HG02798 (cell line): ENCODE measurements around the gene MDFI.

Experiments
- ATAC-seq: cut with Tn5 transposase; IDR thresholded peaks from one replicate; pipeline ENCODE4 v1.9.1; 2021; ENCODE audit warnings: mild to moderate bottlenecking; ENCODE audit not compliant: unreplicated experiment, poor library complexity

MDFI gene

DNA sequence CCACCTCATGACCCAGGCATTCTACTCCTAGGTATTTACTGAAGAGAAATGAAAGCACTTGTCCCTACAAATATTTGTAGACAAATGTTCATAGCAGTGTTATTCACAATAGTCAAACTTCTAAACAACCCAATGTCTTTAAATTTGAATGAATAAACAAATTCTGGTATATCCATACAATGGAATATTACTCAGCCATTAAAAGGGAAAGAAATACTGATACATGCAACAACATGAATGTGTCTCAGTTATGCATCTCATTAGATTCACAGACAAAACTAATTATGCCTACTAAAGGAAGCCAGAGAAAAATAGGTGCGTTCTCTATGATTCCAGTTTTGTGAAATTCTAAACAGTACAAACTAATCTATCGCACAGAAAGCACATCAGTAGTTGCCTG lies 30.7 kb downstream of the MDFI start:
- ATAC-seq: no peak

DNA sequence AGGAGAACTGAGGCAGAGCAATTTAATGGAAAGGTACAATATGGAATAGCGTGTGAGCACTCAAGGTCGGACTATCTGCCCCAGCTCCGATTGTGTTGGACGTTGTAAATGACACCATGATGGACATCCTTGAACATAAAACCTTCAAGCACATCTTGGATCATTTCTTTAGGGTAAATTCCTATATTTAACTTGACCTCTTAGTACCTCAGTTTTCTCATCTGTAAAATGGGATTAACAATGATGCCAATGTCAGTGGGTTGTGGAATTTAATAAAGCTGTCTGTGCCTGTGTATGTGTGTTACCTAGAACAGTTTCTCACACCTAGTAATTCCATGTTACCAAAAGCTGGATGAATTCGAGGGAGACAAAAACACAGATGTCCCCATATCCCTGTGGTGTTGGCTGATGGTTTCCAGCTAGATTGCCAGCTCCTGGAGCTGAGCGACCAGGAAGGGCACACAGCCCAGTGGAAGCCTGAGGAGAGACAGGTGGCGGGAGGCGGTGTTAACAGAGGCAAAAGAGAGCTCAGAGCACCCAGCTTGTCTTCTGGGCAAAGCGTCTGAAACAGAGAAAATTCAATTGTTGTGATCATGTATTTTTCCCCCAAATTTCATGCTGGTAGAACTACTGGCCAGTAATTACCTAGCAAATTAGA lies 32.6 kb downstream of the MDFI start:
- no peak for ATAC-seq

DNA sequence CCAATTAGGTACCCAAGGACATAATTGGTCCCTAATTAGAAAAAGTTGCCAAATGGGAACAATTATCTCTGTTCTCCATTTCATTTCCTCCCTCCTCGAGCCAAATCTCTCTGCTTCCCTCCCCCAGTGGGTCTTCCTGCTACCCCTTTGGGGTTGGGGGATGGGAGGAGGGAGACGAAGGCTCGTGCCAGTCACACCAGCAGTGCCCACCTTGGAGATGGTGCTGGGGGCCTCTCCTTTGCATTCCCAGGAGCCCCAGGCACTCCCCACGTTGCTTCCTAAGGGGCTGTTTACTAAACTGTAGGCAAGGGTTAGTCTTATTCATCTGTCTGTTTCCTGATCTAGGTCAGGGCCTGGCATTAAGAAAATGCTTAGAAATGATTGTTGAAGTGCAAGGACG lies 33.1 kb downstream of the MDFI start:
- no peak for ATAC-seq

DNA sequence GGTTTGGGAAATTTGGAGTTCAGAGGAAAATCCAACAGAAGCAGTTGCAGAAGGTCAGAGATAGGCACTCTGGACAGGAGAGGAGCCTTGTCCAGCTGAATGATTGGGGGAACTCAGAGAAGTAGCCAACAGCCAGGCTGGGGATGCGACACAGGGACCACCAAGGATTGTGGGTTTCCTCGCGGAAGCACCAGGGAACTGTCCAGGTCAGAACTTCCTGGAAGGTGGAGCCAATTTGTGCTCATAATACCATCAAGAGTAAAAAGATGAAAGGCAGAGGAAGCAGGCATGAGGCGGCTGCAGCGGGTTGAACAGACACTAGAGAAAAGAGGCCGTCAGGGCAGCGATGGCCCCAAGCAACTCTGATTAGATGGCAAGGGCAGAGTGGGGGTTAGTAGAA lies 33.7 kb downstream of the MDFI start:
- ATAC-seq: no peak

DNA sequence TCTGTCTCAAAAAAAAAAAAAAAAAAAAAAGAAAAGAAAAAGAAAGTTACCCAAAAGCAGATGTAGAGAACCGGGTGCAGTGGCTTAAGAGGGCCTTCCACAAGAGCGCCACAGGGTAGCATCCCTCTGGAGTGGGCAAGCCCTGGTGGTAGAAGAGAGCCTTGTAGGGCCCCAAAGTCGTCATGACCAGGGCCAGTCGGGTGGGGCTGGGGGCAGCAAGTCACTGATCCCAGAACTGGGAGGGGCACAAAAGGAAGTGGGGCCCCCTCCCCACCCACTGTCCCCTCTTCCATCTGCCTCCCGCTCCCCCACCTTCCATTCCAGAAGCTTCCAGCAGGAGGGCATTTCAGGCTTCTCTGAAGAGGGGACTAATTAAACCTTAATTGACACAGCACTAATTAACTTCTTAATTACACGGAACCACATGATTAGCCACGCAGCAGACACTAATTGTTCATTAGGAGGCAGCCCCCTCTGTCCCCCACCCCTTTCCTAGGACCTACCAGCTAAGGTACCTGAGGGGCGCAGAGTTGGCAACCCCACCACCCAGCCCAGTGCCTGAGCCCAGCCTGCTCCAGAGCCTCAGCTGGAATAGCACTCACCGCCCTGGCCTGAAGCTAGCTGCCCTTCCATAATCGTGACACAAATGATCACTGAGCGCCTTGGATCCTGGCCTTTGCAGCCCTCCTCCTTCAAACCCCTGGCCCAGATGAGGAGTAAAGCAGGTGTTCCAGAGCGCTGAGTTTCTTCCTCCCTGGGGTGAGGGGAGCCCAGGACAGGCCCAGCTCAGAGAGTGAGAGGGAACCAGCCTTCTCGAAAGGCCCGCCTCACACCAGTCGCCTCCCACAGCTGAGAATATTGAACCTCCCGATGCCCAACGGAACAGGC lies 34.8 kb downstream of the MDFI start:
- ATAC-seq: no peak

DNA sequence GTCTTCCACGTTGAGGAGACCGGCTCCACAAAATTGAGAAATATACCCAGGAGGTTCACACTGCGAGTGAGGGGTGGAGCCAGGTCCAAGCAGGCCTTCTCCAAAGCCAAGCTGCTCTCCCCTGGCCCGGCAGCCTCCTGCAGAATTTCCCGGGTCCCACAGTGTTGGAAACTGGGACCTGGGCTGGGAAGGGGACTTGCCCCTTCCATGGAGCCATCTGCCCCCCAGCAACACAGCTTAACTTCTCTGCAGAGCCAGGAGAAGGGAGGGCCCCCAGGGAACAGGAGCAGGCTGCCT lies 35.4 kb downstream of the MDFI start:
- no peak for ATAC-seq

DNA sequence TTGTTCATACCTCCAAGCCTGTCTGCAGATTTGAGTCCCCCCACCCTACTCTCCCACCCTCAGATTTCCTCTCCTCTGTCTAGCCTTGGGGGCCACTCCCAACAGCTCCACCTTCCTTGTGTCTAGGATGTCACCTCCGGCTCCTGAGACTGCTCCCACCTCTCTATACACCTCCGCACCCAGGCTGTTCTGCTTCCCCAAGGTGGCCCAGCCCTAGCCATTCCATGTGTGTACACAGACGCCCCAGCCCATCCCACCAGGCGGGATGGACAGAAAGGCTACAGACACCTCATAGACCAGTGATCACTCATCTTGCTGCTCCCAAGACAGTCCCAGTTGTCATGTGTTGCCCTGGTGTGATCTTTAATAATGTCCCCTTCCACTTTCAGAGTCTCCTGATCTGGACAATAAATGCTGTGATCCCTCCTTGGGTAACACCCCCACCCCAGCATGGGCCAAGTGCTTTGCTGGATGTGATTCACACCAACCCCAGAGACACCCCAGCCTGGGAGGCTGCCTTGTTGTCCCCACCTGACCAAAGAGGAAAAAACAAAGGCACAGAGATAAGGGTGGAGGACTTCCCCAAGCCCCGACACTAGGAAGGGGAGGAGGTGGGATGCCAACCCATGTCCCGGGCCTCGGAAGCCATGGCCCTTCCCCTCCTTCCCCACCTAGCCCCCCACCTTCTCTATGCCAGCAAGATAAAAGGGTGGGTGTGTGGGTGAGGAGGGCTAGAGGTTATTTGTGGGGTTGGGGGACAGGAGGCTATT lies 36.1 kb downstream of the MDFI start:
- no peak for ATAC-seq

DNA sequence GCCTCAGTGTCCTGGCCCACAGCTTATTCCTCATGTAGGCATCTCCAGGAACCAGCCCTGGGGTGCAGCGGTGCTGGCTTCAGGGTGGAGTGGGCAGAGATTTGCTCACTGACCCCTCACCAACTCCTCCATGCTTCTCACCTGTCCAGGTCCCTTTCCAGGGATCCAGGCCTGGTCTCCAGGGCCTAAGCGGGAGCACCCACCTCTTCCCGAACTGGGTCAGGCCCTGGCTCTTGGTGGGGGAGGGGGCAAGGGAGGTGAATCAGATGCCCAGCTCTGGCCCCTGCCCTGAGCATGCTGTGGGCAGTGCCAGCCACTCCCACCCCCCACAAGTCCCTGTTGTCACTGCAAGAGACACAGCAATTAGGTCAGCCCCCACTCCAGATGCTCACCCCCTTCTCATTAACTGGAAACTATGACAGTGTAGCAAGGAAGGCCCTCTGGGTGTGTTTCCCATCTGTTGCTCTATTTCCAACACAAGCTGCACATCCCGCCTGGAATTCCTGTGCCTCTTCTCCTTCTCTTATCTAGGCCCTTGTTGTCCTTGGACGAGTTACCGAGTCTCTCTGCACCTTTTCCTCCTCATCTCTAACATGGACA lies 37.0 kb downstream of the MDFI start:
- no peak for ATAC-seq

DNA sequence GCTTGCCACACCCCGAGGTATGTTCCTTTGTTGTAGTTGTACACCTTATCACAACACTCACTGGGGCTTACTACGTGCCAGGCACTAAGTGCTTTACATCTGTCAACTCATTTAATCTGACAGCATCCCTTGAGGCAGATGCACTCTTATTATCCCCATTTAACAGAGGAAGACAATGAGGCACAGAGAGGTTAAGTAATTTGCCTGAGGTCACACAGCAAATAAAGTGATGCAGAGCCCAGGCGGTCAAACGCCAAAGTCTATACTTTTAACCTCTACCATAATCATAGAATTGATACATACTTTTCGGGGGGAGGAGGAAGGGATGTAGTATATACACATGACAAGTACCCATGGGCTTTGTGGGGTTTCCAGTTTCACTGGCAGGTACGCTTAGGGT lies 37.7 kb downstream of the MDFI start:
- ATAC-seq: no peak

DNA sequence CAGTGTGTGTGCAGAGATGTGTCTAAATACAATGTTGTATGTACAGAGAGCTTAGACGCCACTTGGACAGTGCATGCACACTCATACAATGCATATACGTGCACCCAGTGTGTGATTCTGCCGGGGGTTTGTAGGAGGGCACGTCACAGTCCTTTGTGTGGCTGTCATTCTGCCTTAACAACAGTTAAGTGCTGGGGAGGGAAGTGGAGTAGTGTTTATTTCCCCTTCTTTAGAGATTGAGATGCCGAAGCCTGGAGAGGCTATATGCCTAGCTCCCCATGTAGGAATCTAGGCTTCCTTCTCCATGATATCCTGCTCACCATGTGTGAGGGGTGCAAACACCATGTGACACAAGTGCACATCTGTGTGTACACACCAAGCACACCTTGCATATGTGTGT lies 38.2 kb downstream of the MDFI start:
- ATAC-seq: no peak

DNA sequence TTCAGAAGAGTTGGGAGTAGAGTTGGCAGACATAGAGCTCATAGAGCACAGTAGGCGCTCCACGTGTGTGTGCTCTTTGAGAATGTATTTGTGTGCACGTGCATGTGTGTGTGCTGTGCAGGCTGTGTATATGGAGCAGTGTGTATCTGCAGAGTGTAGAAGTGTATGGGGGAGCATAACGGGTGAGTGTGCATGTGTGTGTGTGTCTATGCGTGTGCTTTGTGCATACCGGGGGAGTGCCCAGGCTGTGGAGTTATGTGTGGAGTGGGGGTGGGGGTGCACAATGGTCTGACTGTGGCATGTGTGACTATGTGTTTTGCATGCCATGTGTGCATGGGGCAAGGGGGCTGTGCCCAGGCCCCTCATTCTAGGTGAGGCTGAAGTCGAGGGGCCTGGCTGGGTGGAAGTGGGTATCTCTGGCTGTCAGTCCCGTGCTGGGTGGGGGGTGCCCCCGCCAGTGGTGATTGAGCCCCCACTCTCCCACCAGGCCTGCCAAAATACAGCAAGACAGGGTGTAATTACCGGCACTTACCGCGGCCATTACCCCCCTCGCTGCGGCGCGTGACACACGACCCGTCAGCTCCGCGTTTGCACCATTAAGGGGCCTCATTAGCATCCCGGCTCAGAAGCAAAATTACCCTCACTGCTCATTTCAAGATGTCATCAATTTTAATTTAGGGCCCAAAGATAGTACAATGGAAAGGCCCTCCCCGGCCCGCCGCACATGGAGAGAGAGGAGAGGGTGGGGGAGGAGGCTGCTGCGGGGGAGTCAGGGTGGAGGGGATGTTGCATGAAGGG lies 39.1 kb downstream of the MDFI start:
- no peak for ATAC-seq

DNA sequence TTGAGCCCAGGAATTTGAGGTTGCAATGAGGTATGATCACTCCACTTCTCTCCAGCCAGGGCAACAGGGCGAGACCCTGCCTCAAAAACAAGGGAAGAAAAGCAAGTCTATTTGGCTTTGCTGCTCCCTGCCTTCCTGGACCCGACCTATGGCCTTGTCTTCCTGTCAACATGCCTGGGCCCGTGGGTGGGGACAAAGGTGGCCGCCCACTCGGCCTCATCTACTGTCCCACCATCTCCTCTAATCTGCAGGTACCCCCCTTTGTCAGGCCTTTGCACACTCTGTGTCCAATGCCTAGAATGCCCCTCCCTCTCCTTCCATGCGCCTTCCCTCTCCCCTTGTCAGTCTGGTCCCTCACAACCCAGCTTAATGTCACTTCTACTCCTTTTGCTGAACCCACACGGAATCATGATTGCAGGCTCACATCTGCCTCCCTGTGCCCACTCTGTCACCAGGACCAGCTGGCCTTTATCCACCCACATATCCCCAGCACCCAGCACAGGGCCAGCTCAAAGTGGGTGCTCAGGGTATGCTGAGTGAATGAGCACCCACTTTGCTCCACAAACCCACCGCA lies 40.3 kb downstream of the MDFI start:
- ATAC-seq: no peak

DNA sequence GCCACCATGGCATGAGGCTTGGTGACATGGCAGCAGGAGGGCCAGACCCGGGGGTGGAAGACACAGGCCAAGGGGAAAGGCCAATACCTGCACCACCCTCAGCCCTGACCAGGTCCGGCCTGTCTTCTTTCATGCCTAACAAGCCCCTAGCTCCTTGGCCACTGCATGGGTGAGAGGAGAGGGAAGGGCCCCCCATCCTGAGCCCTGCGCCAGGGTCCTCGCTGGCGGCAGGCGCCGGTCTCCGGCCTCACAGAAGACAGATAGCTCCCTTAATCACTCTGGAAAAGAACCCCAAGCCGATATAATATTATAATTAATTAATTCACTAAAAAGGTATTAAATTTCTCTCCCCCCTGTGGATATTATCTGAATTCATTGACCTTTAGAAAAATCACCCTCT lies 41.4 kb downstream of the MDFI start:
- no peak for ATAC-seq

DNA sequence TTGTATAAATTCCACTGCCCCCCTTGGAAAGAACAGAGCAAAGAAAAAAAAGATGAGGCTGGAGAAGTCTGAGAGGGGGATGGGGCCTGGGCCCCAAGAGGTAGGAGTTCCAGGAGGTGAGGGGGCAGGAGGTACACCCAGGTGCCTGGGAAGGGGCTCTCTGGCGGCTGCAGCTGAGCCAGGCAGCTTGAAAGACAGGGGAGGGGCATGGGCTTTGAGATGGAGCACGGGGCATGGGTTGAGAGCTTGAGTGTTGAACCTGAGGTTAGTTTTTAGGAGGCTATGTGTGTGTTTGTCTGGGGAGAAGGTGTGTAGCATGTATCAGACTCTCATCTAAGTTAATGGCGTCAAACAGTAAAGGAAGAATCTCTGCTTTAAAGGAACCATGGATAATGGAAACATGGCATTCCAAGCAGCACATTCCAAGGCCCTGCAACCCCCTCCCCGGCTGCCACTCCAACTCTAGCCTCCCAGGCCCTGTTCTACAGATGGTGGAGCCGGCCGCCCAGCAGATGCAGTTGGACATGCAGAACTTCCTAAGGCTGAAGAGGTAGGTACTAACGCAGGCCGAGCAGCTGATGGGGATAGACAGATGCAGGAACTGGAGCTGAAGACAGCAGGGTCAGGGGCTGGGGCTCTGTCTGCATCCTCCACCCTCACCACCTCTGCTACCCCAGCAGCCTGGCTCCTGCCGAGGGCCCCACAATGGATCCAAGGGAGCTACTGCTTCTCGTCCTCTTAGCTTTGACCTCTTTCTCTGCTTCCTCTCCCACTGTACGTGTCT lies 42.1 kb downstream of the MDFI start:
- ATAC-seq: no peak

DNA sequence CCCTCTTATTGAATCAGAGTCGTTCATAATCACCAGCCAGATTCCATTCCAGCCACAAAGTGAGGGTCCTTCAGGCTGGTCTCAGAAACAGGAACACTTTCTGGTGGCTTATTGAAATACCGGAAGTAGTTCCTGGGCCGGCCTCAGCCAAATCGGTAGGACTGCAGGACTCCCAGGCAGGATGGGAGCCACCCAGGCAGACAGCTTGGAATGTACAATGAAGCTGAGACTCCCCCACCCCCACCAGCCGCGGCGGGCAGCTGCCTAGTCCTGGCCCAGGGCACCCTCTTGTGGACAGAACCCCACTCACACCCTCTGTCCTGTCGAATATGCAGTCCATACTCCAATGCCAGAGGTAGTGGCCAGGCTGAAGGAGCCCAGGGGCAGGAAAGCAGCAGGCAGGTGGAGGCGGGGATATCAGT lies 43.8 kb downstream of the MDFI start:
- no peak for ATAC-seq

DNA sequence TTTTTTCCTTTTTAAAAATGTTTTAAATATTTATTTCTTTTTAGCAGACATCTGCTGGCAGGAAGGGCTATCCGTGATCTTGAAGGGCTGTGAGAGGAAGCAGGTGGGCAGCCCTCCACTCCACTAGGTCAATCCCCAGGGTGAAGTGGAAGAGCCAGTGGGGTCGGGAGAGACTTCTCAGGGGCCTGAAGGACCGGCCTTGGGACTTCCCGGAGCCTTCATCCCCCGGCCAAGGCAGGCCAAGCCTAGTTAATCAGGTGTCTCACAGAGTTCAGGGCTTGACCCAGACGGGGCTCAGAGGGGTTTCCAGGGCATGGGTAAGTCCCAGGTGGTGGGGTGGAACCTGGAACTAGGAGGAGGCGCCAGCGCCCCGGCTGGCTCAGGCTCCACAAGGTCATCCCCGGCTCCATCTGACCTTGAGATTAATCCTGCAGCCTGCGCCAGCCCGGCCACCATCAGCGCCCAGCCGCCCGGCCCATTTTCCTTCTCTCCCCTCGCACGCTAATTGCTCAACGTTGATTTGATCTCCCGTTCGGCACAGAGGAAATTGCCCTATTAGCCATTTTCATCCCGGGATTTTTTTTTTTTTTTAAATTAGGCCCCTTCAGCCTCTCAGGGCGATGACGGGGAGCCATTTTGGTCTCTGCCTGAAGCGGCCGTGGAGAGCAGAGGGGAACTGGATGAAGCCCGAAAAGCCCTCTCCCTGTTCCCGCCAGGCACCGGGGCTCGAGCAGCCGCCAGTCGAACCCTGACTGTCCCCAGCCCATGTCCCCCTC lies 44.4 kb downstream of the MDFI start:
- ATAC-seq: no peak

DNA sequence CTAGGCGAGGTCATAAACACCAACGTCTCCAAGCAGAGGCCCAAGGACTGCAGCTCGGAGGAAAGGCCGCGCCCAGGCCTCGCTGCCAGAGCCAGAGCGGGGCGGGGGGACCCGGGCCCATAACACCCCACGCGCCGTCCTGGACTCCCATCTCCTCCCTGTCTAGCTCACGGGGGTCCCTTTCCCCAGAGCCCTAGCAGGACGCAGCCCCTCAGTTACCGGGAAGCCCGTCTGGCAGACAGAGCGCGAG lies 44.9 kb downstream of the MDFI start:
- ATAC-seq: no peak

DNA sequence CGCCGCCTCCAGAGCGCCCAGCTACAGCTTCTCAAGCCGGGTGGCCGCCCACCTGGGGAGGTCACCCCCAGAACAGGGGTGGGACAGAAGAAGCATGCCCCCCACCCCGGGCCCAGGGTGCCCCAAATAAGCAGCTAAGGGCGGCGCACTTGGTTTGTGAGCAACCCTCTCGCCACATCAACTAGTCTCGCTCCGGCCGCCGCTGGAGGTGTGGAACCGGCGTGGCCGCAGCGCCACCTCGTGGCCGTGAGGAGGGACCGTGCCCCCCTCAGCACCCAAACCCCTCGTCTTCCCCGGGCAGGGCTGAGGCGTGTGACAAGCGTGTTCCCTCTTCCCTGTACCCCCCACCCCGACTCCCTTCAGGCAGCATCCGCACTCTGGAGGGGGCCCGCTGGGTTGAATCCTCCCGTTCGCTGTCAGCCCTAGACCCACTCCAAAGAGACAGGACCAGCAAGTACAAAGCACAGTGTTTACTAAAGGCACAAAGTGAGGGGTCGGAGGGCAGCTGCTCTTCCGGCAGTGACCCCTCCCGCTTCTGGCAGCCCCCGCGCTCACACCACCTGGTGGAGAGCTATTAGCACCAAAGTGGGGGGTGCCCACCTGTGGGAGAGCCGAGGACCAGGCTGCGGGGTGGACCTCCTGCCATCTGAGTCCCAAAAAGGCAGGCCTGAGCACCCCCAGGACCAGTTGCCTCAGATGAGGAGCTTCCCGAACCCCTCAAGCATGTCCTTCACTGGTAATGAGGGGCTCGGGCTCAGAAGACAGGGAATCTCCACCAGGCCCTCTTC lies 45.4 kb downstream of the MDFI start:
- peak; percentile 61 for ATAC-seq
